ENCODE measurements around the gene TMEM44.

DNA sequence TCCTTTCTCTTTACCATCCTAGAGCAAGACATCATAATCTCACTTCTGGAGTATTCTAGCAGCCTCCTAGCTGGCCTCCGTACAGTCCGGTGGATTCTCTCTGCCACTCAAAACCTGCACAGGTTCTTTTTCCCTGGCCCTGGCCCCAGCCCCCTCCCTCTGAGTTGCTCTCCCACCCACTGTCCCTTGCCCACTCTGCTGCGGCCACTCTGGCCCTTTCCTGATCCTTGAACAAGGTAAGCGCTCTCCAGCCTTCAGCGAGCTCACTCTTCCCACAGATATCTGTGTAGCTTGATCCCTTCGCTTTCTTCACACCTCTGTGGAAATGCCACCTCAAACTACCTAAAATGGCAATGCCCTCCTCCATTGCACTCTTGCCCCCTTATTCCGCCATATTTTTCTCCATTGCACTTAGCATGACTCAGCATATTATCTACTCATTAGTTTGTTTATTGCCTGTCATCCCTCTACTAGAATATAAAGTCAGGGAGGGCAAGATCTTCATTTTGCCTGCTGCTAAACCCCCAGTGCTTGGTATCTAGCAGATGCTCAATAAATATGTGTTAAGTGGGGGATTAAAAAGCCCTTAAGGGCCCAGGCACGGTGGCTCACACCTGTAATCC lies 80.8 kb downstream of the TMEM44 start:
- TF ChIP-seq, protein P1, sequence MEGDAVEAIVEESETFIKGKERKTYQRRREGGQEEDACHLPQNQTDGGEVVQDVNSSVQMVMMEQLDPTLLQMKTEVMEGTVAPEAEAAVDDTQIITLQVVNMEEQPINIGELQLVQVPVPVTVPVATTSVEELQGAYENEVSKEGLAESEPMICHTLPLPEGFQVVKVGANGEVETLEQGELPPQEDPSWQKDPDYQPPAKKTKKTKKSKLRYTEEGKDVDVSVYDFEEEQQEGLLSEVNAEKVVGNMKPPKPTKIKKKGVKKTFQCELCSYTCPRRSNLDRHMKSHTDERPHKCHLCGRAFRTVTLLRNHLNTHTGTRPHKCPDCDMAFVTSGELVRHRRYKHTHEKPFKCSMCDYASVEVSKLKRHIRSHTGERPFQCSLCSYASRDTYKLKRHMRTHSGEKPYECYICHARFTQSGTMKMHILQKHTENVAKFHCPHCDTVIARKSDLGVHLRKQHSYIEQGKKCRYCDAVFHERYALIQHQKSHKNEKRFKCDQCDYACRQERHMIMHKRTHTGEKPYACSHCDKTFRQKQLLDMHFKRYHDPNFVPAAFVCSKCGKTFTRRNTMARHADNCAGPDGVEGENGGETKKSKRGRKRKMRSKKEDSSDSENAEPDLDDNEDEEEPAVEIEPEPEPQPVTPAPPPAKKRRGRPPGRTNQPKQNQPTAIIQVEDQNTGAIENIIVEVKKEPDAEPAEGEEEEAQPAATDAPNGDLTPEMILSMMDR (IDR thresholded peaks at IDR 0.05), result no peak
- TF ChIP-seq POLR2A (IDR thresholded peaks at IDR 0.05), result no peak
